Adrenal gland (tissue), 5 donors: Measurements from ENCODE around the gene TCP11L2.

Experiments used
- POLR2A ChIP-seq, 2 donors: fragments of 450-650 bp; IDR thresholded peaks; one replicate each; pipeline ENCODE4 v1.6.1; 2017; ENCODE audit warnings: antibody characterized with exemption in 2 of 2, mild to moderate bottlenecking in 2 of 2, moderate library complexity in 1 of 2
- TF ChIP-seq, protein P1 (sequence below), 6 experiments: fragments of 450-650 bp in 4 of 6; fragments of 200-600 bp in 2 of 6; sonication (generic) in 1 of 6; IDR thresholded peaks; 1 replicate in 5 of 6; 2 replicates in 1 of 6; pipeline versions ENCODE4 v1.5.1 to v1.8.0; 2016 to 2021; ENCODE audit warnings: antibody characterized with exemption in 6 of 6, mild to moderate bottlenecking in 2 of 6, moderate library complexity in 1 of 6
- donor health status: DM: no; HTN: no; CAD: no.

DNA sequence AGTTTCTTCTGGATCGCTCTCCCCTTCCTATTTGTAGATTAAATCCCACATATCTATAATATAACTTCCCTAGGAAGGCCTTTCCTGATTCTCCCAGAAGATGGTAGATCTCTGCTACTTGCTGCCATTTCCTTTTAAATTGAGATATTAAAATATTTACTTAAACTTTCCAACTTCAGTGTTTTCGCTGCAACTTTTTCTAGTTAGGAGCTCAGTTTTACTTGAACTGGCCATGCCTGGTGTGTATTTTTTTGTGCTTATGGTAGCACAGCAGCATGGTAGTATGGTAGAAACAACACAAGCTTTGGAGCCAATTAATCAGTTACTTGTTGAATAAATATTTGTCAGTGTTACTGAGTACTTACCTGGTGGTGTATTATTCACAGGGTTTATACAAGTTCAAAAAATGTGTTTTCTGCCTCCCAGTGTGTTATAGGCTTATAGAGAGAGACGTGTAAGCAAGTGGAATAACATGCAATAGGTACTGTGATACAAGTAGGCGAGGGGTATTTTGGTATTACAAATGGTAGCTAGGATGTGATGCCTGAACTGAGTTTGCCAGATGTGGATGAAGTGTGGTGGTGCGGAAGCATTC is 58.0 kb downstream of the TCP11L2 start:
- TF ChIP-seq POLR2A (IDR thresholded peaks at IDR 0.05) = no peak
- TF ChIP-seq, protein P1, sequence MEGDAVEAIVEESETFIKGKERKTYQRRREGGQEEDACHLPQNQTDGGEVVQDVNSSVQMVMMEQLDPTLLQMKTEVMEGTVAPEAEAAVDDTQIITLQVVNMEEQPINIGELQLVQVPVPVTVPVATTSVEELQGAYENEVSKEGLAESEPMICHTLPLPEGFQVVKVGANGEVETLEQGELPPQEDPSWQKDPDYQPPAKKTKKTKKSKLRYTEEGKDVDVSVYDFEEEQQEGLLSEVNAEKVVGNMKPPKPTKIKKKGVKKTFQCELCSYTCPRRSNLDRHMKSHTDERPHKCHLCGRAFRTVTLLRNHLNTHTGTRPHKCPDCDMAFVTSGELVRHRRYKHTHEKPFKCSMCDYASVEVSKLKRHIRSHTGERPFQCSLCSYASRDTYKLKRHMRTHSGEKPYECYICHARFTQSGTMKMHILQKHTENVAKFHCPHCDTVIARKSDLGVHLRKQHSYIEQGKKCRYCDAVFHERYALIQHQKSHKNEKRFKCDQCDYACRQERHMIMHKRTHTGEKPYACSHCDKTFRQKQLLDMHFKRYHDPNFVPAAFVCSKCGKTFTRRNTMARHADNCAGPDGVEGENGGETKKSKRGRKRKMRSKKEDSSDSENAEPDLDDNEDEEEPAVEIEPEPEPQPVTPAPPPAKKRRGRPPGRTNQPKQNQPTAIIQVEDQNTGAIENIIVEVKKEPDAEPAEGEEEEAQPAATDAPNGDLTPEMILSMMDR (IDR thresholded peaks at IDR 0.05) = no peak
